Breast epithelium (tissue), 4 donors: ENCODE results near the gene FETUB. TPM values are rescaled to one million over a fixed set of nuclear protein-coding genes. Genes with fewer than 3 reads are reported as not detected.
"Not testable (repeated sequence)": the region's sequence is repeated elsewhere in the genome, so short reads cannot be mapped to it uniquely, and the experiment has no call there.

Source experiments
- DNase-seq, 2 donors: peaks; one replicate each; pipeline ENCODE4 v3.0.0-alpha.2; 2019; ENCODE audit warnings: low spot score in 2 of 2
- H3K27ac ChIP-seq, 2 donors: fragments of 200-600 bp; sonication (generic) in 1 of 2; one replicate each; pipeline ENCODE4 v1.5.1; 2016 to 2019; ENCODE audit warnings: mild to moderate bottlenecking in 1 of 2
- H3K27me3 ChIP-seq, 2 donors: fragments of 200-600 bp; sonication (generic) in 1 of 2; one replicate each; pipeline versions ENCODE4 v1.5.1 to v1.6.0; 2017 to 2019; ENCODE audit warnings: control low read depth in 1 of 2, mild to moderate bottlenecking in 1 of 2
- H3K36me3 ChIP-seq: fragments of 200-600 bp; one replicate; pipeline ENCODE4 v1.5.1; 2019
- H3K4me1 ChIP-seq, 2 donors: fragments of 200-600 bp; sonication (generic); one replicate each; pipeline ENCODE4 v1.5.1; 2016 to 2019; ENCODE audit warnings: control low read depth in 1 of 2
- H3K4me3 ChIP-seq, 3 donors: fragments of 200-600 bp; sonication (generic); 1 replicate in 2 of 3; 2 replicates in 1 of 3; pipeline ENCODE4 v1.5.1; 2016 to 2019; ENCODE audit warnings: mild to moderate bottlenecking in 3 of 3, moderate library complexity in 2 of 3
- H3K9me3 ChIP-seq, 2 donors: fragments of 200-600 bp; sonication (generic) in 1 of 2; one replicate each; pipeline ENCODE4 v1.5.1; 2016 to 2019; ENCODE audit warnings: control low read depth in 1 of 2
- CTCF ChIP-seq, 3 donors: fragments of 450-650 bp; IDR thresholded peaks; one replicate each; pipeline ENCODE4 v1.5.1; 2016 to 2017; ENCODE audit warnings: antibody characterized with exemption in 3 of 3, mild to moderate bottlenecking in 3 of 3, moderate library complexity in 3 of 3
- POLR2A ChIP-seq: fragments of 450-650 bp; IDR thresholded peaks from one replicate; pipeline ENCODE4 v1.6.1; 2016; ENCODE audit warnings: antibody characterized with exemption, mild to moderate bottlenecking, moderate library complexity
- POLR2AphosphoS5 ChIP-seq, 3 donors: sonication (generic); formaldehyde crosslinking; IDR thresholded peaks; one replicate each; pipeline ENCODE4 v1.6.1; 2017; ENCODE audit warnings: antibody characterized with exemption in 3 of 3
- intact Hi-C: fragments of 100-400 bp; cut with DNase I; formaldehyde crosslinking; loops from one replicate; pipeline ENCODE4 v1.15.1; 2023; ENCODE audit warnings: low total_unique reads
- total RNA-seq, 3 donors: library from RNA; depleted of rRNA; stranded (reverse); fragments of >200 nt; gene quantifications; one replicate each; pipeline ENCODE4 v1.1.0, GENCODE V29; 2016

Gene FETUB
- total RNA-seq, 3 donors from 2014 or later = not detected

- DNase-seq = no peak
- Histone ChIP-seq H3K4me1 (no peaks in the 10 kb centered on the region), H3K36me3 (no peaks in the 10 kb centered on the region), H3K27ac (no peak overlapping the region), H3K4me3 (no peak overlapping the region), H3K27me3 (no peaks in the 10 kb centered on the region), H3K9me3 (no peaks in the 10 kb centered on the region)
- intact Hi-C loops = no loop called here
- TF ChIP-seq POLR2A = no peak
Observed at GRCh38 chr3:186696522-186696921, 56.3 kb downstream of the FETUB start.

GRCh38 chr3:186697510-186697909 lies 57.3 kb downstream of the FETUB start:
- Histone ChIP-seq H3K27ac (no peak overlapping the region), H3K9me3 (no peaks in the 10 kb centered on the region), H3K4me1 (no peaks in the 10 kb centered on the region), H3K27me3 (no peaks in the 10 kb centered on the region), H3K36me3 (no peaks in the 10 kb centered on the region), H3K4me3 (no peak overlapping the region)
- TF ChIP-seq CTCF (IDR thresholded peaks at IDR 0.05) = no peak
- no peak for TF ChIP-seq POLR2A
- no peak for TF ChIP-seq POLR2AphosphoS5 (IDR thresholded peaks at IDR 0.05)
- intact Hi-C loops = no loop called here
- no peak for DNase-seq

- Histone ChIP-seq H3K36me3 (no peaks in the 10 kb centered on the region), H3K27me3 (no peaks in the 10 kb centered on the region), H3K4me3 (no peak overlapping the region), H3K27ac (no peak overlapping the region), H3K4me1 (no peaks in the 10 kb centered on the region), H3K9me3 (no peaks in the 10 kb centered on the region)
- DNase-seq = no peak
- TF ChIP-seq POLR2AphosphoS5 (IDR thresholded peaks at IDR 0.05) (no peak), POLR2A (no peak), CTCF (IDR thresholded peaks at IDR 0.05) (no peak)
- intact Hi-C loops = no loop called here
Observed at GRCh38 chr3:186700267-186700666, 60.1 kb downstream of the FETUB start.

- H3K9me3 ChIP-seq, H3K27me3 ChIP-seq, H3K4me3 ChIP-seq, H3K27ac ChIP-seq, intact Hi-C loops, H3K4me1 ChIP-seq, H3K36me3 ChIP-seq, DNase-seq: not testable (repeated sequence)
Observed at GRCh38 chr3:186702451-186702850, 62.3 kb downstream of the FETUB start.

Other genes with a start within 250 kb of the FETUB start
- gene CRYGS, start 96.0 kb upstream of the FETUB start, total RNA-seq = 1 to 10 TPM; 3.8 to 5.9 (median 4.2) TPM
- gene TBCCD1, start 73.1 kb upstream of the FETUB start, total RNA-seq = 10 to 100 TPM; 15.0 to 19.6 (median 17.4) TPM
- gene DNAJB11, start 69.7 kb upstream of the FETUB start, total RNA-seq = 10 to 100 TPM; 40.0 to 41.6 (median 41.6) TPM
- not detected for gene AHSG, start 27.3 kb upstream of the FETUB start, total RNA-seq
- gene HRG, start 25.6 kb downstream of the FETUB start, total RNA-seq = not detected
- gene KNG1, start 77.0 kb downstream of the FETUB start, total RNA-seq = under 1 TPM in 1 of 3 donors, not detected in 2; 0.48 TPM
- gene EIF4A2, start 143.2 kb downstream of the FETUB start, total RNA-seq = 100 to 1,000 TPM; 264 to 592 (median 493) TPM
- gene RFC4, start 166.1 kb downstream of the FETUB start, total RNA-seq = 10 to 100 TPM in 2 of 3 donors, 1 to 10 TPM in 1; 8.5 to 14.5 (median 10.8) TPM
- 1,000 to 10,000 TPM in 1 of 3 donors, 100 to 1,000 TPM in 2; 137 to 2,151 (median 208) TPM for gene ADIPOQ, start 202.3 kb downstream of the FETUB start, total RNA-seq